ENCODE results near the gene BIRC6. TPM values are rescaled to one million over a fixed set of nuclear protein-coding genes. Genes with fewer than 3 reads are reported as not detected.
A peak's percentile ranks its signal among the peaks of the same experiment; 100 is the strongest.
"Not testable (repeated sequence)": the region's sequence is repeated elsewhere in the genome, so short reads cannot be mapped to it uniquely, and the experiment has no call there.

BIRC6 gene, protein sequence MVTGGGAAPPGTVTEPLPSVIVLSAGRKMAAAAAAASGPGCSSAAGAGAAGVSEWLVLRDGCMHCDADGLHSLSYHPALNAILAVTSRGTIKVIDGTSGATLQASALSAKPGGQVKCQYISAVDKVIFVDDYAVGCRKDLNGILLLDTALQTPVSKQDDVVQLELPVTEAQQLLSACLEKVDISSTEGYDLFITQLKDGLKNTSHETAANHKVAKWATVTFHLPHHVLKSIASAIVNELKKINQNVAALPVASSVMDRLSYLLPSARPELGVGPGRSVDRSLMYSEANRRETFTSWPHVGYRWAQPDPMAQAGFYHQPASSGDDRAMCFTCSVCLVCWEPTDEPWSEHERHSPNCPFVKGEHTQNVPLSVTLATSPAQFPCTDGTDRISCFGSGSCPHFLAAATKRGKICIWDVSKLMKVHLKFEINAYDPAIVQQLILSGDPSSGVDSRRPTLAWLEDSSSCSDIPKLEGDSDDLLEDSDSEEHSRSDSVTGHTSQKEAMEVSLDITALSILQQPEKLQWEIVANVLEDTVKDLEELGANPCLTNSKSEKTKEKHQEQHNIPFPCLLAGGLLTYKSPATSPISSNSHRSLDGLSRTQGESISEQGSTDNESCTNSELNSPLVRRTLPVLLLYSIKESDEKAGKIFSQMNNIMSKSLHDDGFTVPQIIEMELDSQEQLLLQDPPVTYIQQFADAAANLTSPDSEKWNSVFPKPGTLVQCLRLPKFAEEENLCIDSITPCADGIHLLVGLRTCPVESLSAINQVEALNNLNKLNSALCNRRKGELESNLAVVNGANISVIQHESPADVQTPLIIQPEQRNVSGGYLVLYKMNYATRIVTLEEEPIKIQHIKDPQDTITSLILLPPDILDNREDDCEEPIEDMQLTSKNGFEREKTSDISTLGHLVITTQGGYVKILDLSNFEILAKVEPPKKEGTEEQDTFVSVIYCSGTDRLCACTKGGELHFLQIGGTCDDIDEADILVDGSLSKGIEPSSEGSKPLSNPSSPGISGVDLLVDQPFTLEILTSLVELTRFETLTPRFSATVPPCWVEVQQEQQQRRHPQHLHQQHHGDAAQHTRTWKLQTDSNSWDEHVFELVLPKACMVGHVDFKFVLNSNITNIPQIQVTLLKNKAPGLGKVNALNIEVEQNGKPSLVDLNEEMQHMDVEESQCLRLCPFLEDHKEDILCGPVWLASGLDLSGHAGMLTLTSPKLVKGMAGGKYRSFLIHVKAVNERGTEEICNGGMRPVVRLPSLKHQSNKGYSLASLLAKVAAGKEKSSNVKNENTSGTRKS (N-terminal part only)
- 100 to 1,000 TPM; 104 to 118 TPM for total RNA-seq

DNA sequence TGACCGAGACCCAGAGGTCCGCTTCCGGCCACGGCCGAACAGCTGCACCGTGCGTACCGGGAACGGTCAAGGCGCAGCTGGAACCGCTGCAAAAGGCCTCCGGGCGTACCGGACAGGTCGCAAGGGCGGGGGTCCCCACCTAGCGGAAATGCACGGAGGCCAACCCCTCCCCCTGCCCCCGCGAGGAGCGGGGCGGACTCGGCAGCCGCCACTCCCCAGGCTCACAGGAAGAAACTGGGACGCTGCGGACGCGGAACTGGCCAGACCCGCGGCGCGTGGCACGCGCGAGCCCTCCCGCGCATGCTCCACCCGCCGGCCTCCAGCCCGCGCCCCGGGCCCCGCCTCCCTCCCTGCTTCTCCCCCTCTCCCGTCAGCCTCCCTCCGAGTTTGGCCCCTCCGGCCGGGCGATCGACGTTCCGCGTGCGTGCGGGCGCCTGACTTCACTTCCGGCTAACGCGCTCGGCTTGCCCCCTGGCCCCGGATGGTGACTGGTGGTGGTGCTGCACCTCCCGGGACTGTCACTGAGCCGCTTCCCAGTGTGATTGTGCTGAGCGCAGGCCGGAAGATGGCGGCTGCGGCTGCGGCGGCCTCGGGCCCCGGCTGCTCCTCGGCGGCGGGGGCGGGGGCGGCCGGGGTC lies at the start of gene BIRC6:
Gene BIRC6, plus strand, starts transcription at position 343 of the 637 bp plus-strand sequence. Its CDS starts 139 bp downstream, at position 482.
- H3K36me3 Mint-ChIP-seq (ENCODE audit: low read depth), result peaks cover 29% of the 10 kb centered on the region
- peaks cover 34% of the 10 kb centered on the region for H3K4me1 Mint-ChIP-seq
- peak; percentile 93 for DNase-seq

DNA sequence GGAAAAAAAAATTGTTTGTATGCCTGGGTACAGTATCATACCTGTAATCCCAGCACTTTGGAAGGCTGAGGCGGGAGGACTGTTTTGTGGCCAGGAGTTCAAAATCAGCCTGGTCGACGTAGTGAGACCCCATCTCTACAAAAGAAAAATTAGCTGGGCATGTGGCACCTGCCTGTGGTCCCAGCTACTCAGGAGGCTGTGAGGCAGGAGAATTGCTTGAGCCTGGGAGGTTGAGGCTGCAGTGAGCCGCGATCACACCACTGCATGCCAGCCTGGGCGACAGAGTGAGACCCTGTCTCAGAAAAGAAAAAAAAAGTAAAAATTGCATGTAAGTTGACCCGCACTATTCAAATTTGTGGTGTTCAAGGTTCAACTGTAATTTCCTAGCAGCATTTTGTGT lies 46.2 kb upstream of the BIRC6 start:
- POLR2A ChIA-PET, result no interaction called here
- CTCF ChIA-PET, result no interaction called here
- Mint-ChIP-seq H3K27me3 (no peaks in the 10 kb centered on the region), H3K4me3 (no peak overlapping the region), H3K4me1 (no peaks in the 10 kb centered on the region), H3K27ac (no peak overlapping the region), H3K9me3 (no peaks in the 10 kb centered on the region), H3K36me3 (ENCODE audit: low read depth) (peaks cover 7% of the 10 kb centered on the region)
- no peak for DNase-seq

More for the DNA sequence above, at the start of gene BIRC6:
- ChIA-PET POLR2A (no interaction called here), CTCF (no interaction called here)
- H3K27ac Mint-ChIP-seq, result peak within 1 kb of the TSS; percentile 98
- no peaks in the 10 kb centered on the region for H3K9me3 Mint-ChIP-seq
- H3K27me3 Mint-ChIP-seq, result no peaks in the 10 kb centered on the region
- peak within 1 kb of the TSS; percentile 79 for H3K4me3 Mint-ChIP-seq

DNA sequence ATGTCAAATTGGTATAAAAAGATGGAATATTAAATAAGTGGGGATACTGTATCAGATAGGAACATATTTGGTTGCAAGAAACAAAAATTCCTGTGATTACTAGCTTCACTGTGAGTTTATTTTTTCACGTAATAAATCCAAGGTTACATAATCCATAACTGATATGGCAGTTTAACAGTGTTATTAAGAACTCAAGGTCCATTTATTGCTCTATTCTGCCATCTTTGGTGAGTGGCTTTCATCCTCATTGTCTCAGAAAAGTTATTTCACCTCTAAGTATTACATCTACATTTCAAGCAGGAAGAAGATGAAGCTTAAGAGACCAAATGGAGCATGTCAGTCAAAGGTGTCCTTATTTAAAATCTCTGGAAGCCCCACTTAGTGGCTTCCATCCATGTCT lies 41.9 kb upstream of the BIRC6 start:
- no peaks in the 10 kb centered on the region for H3K9me3 Mint-ChIP-seq
- ChIA-PET CTCF (interaction anchor here (1.3 kb wide), 1 partner anchor 23 kb away, joined by 3 read pairs; no protein-coding TSS in a partner anchor), POLR2A (no interaction called here)
- H3K27me3 Mint-ChIP-seq, result no peaks in the 10 kb centered on the region
- H3K4me1 Mint-ChIP-seq, result no peaks in the 10 kb centered on the region
- no peak for DNase-seq
- no peaks in the 10 kb centered on the region for H3K36me3 Mint-ChIP-seq (ENCODE audit: low read depth)
- no peak overlapping the region for H3K27ac Mint-ChIP-seq
- H3K4me3 Mint-ChIP-seq, result no peak overlapping the region

DNA sequence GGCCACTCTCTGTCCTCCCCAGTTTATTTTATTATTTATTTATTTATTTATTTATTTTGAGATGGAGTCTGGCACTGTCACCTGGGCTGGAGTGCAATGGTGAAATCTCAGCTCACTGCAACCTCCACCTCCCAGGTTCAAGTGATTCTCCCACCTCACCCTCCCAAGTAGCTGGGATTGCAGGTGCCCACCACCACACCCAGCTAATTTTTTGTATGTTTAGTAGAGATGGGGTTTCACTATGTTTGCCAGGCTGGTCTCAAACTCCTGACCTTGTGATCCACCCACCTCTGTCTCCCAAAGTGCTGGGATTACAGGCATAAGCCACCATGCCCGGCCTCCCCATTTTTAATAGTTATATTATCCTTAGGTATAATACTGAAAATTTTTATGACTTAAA lies 28.1 kb upstream of the BIRC6 start:
- CTCF ChIA-PET, H3K27ac Mint-ChIP-seq, H3K9me3 Mint-ChIP-seq: not testable (repeated sequence)

DNA sequence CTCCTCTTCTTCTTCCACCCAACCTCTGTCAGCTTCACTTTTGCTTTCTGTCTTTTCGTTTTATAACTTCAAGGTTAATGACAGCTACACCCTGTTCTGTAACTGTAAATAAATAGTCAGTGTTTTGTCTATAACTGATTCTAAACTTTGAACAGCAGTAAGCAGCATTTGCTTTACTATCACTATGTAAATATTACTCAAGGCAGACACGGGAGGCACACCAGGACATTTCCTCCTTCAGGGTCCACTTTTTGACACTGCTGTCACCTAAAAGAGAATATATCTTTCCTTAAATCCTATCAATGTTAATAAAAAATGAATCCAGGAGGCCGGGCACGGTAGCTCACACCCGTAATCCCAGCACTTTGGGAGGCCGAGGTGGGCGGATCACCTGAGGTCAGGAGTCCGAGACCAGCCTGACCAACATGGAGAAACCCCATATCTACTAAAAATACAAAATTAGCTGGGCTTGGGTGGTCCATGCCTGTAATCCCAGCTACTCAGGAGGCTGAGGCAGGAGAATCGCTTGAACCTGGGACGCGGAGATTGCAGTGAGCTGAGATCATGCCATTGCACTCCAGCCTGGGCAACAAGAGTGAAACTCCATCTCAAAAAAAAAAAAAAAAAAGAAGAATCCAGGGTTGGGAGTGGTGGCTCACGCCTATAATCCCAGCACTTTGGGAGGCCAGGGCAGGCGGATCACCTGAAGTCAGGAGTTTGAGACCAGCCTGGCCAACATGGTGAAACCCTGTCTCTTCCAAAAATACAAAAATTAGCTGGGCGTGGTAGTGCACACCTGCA lies 27.4 kb upstream of the BIRC6 start:
- POLR2A ChIA-PET, H3K27ac Mint-ChIP-seq, H3K27me3 Mint-ChIP-seq: not testable (repeated sequence)

More for the DNA sequence above, 28.1 kb upstream of the BIRC6 start:
- H3K27me3 Mint-ChIP-seq; DNase-seq; H3K4me3 Mint-ChIP-seq; H3K36me3 Mint-ChIP-seq (ENCODE audit: low read depth); POLR2A ChIA-PET; H3K4me1 Mint-ChIP-seq: not testable (repeated sequence)

DNA sequence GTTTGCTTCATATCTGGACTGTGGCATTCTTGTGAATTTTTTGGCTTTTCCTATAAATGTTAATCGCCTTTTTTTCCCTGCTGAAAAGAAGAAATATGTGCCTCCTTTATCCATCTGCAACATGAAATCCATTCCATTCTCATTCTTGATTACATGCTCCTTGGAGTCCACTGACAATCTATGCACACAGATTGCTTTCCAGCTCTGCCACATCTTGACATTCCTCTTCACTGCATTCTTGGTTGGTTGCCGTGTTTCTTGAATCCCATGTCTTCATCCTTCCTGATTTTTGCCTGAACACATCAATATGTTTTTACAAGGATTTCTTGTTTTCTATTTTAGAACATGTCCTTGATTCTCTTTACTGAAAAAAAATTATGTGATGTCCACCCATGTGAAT lies 26.7 kb upstream of the BIRC6 start:
- Mint-ChIP-seq H3K9me3 (no peaks in the 10 kb centered on the region), H3K36me3 (ENCODE audit: low read depth) (no peaks in the 10 kb centered on the region), H3K27ac (no peak overlapping the region), H3K27me3 (no peaks in the 10 kb centered on the region), H3K4me3 (no peak overlapping the region), H3K4me1 (no peaks in the 10 kb centered on the region)
- POLR2A ChIA-PET, result no interaction called here
- DNase-seq, result no peak
- CTCF ChIA-PET, result interaction anchor here (0.6 to 1.0 kb wide), 2 partner anchors 9 to 209 kb away, joined by 3 read pairs; no protein-coding TSS in a partner anchor

More for the DNA sequence above, 27.4 kb upstream of the BIRC6 start:
- not testable (repeated sequence) for DNase-seq; H3K36me3 Mint-ChIP-seq (ENCODE audit: low read depth); H3K4me1 Mint-ChIP-seq; H3K4me3 Mint-ChIP-seq; H3K9me3 Mint-ChIP-seq
- CTCF ChIA-PET, result interaction anchor here (0.6 to 1.0 kb wide), 2 partner anchors 9 to 208 kb away, joined by 3 read pairs; no protein-coding TSS in a partner anchor

DNA sequence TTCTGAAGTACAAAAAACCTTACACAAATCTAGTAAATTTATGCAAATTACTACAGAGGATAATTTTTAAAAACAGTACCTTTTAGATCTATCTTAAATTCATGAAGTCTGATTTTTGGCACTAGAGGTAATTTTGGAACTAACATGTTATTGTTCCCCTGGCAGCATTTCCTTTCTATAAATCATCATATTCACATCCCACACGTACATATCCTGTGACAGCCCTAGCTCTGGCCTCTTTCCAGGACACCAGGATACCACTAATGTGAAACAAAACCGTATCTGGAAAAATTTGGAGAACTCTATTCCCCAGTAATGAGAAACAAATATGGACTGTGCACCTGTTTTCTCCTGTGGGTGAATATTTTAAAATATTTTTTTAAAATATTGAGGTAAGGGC lies 14.0 kb upstream of the BIRC6 start:
- Mint-ChIP-seq H3K27ac (no peak overlapping the region), H3K9me3 (no peaks in the 10 kb centered on the region), H3K4me3 (no peak overlapping the region), H3K27me3 (no peaks in the 10 kb centered on the region), H3K4me1 (no peaks in the 10 kb centered on the region), H3K36me3 (ENCODE audit: low read depth) (no peaks in the 10 kb centered on the region)
- ChIA-PET POLR2A (no interaction called here), CTCF (interaction anchor here (0.6 kb wide), 1 partner anchor 20 kb away, joined by 3 read pairs; no protein-coding TSS in a partner anchor)
- DNase-seq, result no peak

DNA sequence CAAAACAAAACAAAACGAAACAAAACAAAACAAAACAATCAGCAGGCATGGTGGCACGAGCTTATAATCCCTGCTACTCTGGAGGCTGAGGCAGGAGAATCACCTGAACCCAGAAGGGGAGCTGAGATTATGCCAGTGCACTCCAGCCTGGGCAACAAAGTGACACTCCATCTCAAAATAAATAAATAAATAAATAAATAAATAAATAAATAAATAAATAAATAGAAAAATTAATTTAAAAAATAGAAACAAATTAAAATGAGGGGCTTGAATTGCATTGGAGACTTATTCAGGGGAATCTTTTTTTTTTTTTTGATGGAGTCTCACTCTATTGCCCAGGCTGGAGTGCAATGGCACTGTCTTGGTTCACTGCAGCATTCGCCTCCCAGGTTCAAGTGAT lies 6.0 kb upstream of the BIRC6 start:
- H3K4me1 Mint-ChIP-seq; H3K27me3 Mint-ChIP-seq; DNase-seq; H3K27ac Mint-ChIP-seq; H3K9me3 Mint-ChIP-seq; H3K36me3 Mint-ChIP-seq (ENCODE audit: low read depth); H3K4me3 Mint-ChIP-seq; CTCF ChIA-PET: not testable (repeated sequence)
- POLR2A ChIA-PET, result interaction anchor here (0.6 kb wide), 1 partner anchor 562 kb away, joined by 3 read pairs; no protein-coding TSS in a partner anchor

DNA sequence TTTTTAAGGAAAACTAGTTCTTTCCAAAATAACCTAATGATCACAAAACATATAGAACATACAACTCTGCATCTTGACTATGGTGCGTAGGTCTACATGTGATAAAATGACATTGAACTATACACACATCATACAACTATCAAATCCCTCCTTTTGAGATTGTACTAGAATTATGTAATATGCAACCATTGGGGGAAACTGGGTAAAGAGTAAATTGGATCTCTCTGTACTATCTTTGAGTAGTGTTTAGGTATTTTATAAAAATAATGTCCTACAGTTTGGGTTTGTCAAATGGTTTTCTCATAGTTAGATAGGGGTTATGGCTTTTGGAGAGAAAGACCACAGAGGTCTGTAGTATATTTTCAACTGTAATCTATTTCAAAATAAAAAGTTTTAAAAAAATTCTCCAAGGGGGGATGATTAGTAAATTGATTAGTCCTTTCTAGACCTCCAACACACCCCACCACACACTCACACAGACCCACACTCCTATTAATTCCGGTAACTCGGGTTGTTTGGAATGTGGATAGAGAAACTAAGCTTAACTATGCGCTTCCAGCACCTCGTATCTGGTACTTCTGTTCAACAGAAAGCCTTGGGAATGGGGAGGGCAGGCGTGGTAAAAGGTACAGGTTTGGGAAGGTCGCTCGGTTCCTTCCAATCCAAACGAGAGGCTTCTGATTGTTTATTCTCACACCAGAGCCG lies 695 bp upstream of the BIRC6 start:
- peak overlapping the region; percentile 79 for H3K4me3 Mint-ChIP-seq
- peak overlapping the region; percentile 90 for H3K27ac Mint-ChIP-seq
- ChIA-PET CTCF (interaction anchor here (0.6 kb wide), 1 partner anchor 651 kb away, joined by 3 read pairs; no protein-coding TSS in a partner anchor), POLR2A (no interaction called here)
- no peaks in the 10 kb centered on the region for H3K27me3 Mint-ChIP-seq
- H3K4me1 Mint-ChIP-seq, result peaks cover 28% of the 10 kb centered on the region
- no peaks in the 10 kb centered on the region for H3K9me3 Mint-ChIP-seq
- peaks cover 23% of the 10 kb centered on the region for H3K36me3 Mint-ChIP-seq (ENCODE audit: low read depth)
- no peak for DNase-seq

DNA sequence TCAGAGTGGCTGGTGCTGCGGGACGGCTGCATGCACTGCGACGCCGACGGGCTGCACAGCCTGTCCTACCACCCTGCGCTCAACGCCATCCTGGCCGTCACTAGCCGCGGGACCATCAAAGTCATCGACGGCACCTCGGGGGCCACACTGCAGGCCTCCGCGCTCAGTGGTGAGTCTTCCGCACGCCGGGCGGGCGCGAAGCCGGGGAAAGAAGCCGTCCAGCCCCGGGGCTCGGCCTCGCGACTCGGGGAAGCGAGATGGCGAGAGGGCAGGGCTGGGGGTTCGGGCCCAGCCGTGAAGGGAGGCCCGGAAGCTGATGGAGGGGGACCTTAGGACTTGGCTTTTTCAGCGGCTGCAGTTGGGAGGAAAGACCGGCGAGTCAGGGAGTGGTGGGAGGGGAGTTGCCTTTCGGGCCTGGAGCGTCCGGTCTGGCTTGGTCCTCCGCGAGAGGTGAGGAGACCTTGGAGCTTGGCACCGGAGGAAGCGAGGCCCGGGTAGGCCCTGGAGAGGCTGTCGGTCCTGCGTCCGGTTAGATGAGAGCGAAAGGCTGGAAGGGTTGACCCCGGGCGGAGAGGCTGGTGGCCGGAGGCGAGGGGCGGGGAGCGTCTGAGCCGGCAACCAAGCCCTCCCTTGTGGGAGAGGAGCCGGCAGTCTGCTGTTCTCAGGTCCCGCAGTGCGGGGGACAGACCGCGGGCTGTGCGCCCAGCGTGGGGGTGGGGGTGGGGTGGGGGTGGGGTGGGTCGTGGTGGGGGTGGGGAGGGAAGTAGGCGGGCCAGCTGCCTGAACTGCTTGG lies 691 bp downstream of the BIRC6 start:
- CTCF ChIA-PET, result no interaction called here
- H3K4me3 Mint-ChIP-seq, result peak overlapping the region; percentile 77
- H3K4me1 Mint-ChIP-seq, result peaks cover 35% of the 10 kb centered on the region
- no peaks in the 10 kb centered on the region for H3K9me3 Mint-ChIP-seq
- peak; percentile 44 for DNase-seq
- no peaks in the 10 kb centered on the region for H3K27me3 Mint-ChIP-seq
- POLR2A ChIA-PET, result no interaction called here
- H3K36me3 Mint-ChIP-seq (ENCODE audit: low read depth), result peaks cover 33% of the 10 kb centered on the region
- peak overlapping the region; percentile 98 for H3K27ac Mint-ChIP-seq

DNA sequence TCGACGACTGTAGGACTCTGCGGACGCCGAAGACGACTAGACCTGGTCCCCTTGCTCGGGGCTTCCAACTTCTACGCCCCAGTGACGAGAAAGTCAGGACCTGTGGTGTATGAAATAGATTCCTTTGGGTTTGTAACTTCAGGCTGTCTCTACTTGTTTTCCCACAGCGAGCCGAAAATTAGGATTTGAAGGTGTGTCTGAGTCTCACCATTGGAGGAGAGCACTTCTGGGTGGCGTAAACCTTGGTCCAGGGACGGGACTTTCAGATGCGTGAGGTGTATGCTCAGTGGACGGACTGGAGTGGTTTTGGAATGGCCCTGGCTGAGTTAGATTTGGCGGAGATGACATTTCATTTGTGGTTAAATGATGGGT lies 1.3 kb downstream of the BIRC6 start:
- Mint-ChIP-seq H3K27ac (peak overlapping the region; percentile 98), H3K27me3 (no peaks in the 10 kb centered on the region), H3K36me3 (ENCODE audit: low read depth) (peaks cover 33% of the 10 kb centered on the region), H3K9me3 (no peaks in the 10 kb centered on the region), H3K4me1 (peaks cover 37% of the 10 kb centered on the region), H3K4me3 (peak overlapping the region; percentile 77)
- ChIA-PET CTCF (no interaction called here), POLR2A (no interaction called here)
- peak; percentile 13 for DNase-seq

Data from activated CD4-positive, alpha-beta T cell treated with anti-CD3 and anti-CD28 coated beads, Interleukin-2, amount 10 ng/mL, durations not matched to agents 7 days and 5 days (primary cell).